IMR-90 (cell line): ENCODE data around the gene SRCIN1. TPM values are rescaled to one million over a fixed set of nuclear protein-coding genes. Genes with fewer than 3 reads are reported as not detected.
A peak's percentile ranks its signal among the peaks of the same experiment; 100 is the strongest.

ENCODE experiments used
- ATAC-seq: fragments of 200-7000 bp; cut with Tn5 transposase; 2 replicates; pipeline ENCODE4 v1.9.1; 2020; ENCODE audit warnings: low read depth, mild to moderate bottlenecking, moderate library complexity
- BruUV-seq: library from RNA; stranded (reverse); fragments of 400-500 nt; replicated peaks from 2 replicates; lab custom pipeline; 2021; lab: Mats Ljungman, UMichigan
- CTCF ChIA-PET: fragments of 300-600 bp; formaldehyde crosslinking; extraction: SDS; loops from one replicate; lab custom pipeline; 2021; ENCODE audit warnings: antibody characterized with exemption; lab: Yijun Ruan, JAX
- POLR2A ChIA-PET: fragments of 300-600 bp; sonication (Branson Sonifier 250); formaldehyde crosslinking; loops from one replicate; lab custom pipeline; 2022; ENCODE audit warnings: antibody characterized with exemption; ENCODE audit not compliant: unreplicated experiment; lab: Charles Lee
- DNase-seq: peaks from one replicate; pipeline ENCODE4 v3.0.0; 2013
- H2AFZ ChIP-seq: replicated peaks from 2 replicates; pipeline ENCODE3; 2013; ENCODE audit warnings: low read length, mild to moderate bottlenecking; ENCODE audit not compliant: poor library complexity
- H2AK5ac ChIP-seq: 2 replicates; pipeline ENCODE4 v1.6.1; 2013; ENCODE audit warnings: low read depth, low read length, inconsistent platforms
- H2AK9ac ChIP-seq: replicated peaks from 2 replicates; pipeline ENCODE3; 2013; ENCODE audit warnings: mild to moderate bottlenecking, low read depth, low read length, moderate library complexity; ENCODE audit not compliant: poor library complexity
- H2BK120ac ChIP-seq: 2 replicates; pipeline ENCODE4 v1.6.1; 2013; ENCODE audit warnings: low read depth, low read length, inconsistent platforms
- H2BK15ac ChIP-seq: 3 replicates; pipeline ENCODE4 v1.6.1; 2013; ENCODE audit warnings: low read depth, low read length, inconsistent platforms
- H2BK20ac ChIP-seq: 2 replicates; pipeline ENCODE4 v1.6.1; 2013; ENCODE audit warnings: low read depth, mild to moderate bottlenecking, inconsistent platforms, low read length, moderate library complexity
- H2BK5ac ChIP-seq: 2 replicates; pipeline ENCODE4 v1.6.1; 2013; ENCODE audit warnings: mild to moderate bottlenecking, low read depth, low read length, inconsistent platforms; ENCODE audit not compliant: poor library complexity, severe bottlenecking
- H3K14ac ChIP-seq: replicated peaks from 2 replicates; pipeline ENCODE4 v1.6.1; 2013; ENCODE audit warnings: low read depth, low read length, inconsistent platforms
- H3K18ac ChIP-seq: 2 replicates; pipeline ENCODE4 v1.6.1; 2013; ENCODE audit warnings: low read depth, low read length, control low read depth
- H3K23ac ChIP-seq: 2 replicates; pipeline ENCODE4 v1.6.1; 2013; ENCODE audit warnings: low read depth, low read length, inconsistent platforms
- H3K27ac ChIP-seq: 2 replicates; pipeline ENCODE4 v1.5.1; 2013; ENCODE audit warnings: mild to moderate bottlenecking, control low read depth, low read length; ENCODE audit not compliant: insufficient read depth
- H3K27me3 ChIP-seq: 2 replicates; pipeline ENCODE4 v1.6.1; 2013; ENCODE audit warnings: low read length; ENCODE audit not compliant: control insufficient read depth, insufficient read depth
- H3K36me3 ChIP-seq: 2 replicates; pipeline ENCODE4 v1.6.1; 2013; ENCODE audit warnings: low read length, mixed read lengths; ENCODE audit not compliant: control insufficient read depth, insufficient read depth
- H3K4ac ChIP-seq: 2 replicates; pipeline ENCODE4 v1.6.1; 2013; ENCODE audit warnings: low read depth, low read length, inconsistent platforms
- H3K4me1 ChIP-seq: 2 replicates; pipeline ENCODE4 v1.6.1; 2013; ENCODE audit warnings: low read length, mixed read lengths; ENCODE audit not compliant: control insufficient read depth, insufficient read depth
- H3K4me2 ChIP-seq: 2 replicates; pipeline ENCODE4 v1.6.1; 2013; ENCODE audit warnings: low read depth, mild to moderate bottlenecking, control low read depth, low read length, moderate library complexity
- H3K4me3 ChIP-seq: 2 replicates; pipeline ENCODE4 v1.5.1; 2013; ENCODE audit warnings: low read depth, mild to moderate bottlenecking, control low read depth, low read length, moderate library complexity; ENCODE audit not compliant: insufficient read depth
- H3K56ac ChIP-seq: 2 replicates; pipeline ENCODE4 v1.6.1; 2013; ENCODE audit warnings: low read length, inconsistent platforms; ENCODE audit not compliant: insufficient read depth; ENCODE audit errors: extremely low read depth
- H3K79me1 ChIP-seq, 2 experiments: 2 replicates each; pipeline ENCODE4 v1.6.1; 2013; ENCODE audit warnings: low read length in 2 of 2, inconsistent platforms in 1 of 2, low read depth in 1 of 2
- H3K9ac ChIP-seq: 2 replicates; pipeline ENCODE4 v1.6.1; 2013; ENCODE audit warnings: low read depth, low read length, control low read depth
- H3K9me1 ChIP-seq: 2 replicates; pipeline ENCODE4 v1.6.1; 2013; ENCODE audit warnings: low read length, inconsistent platforms; ENCODE audit not compliant: insufficient read depth
- H3K9me3 ChIP-seq: 2 replicates; pipeline ENCODE4 v1.6.1; 2013; ENCODE audit warnings: low read length; ENCODE audit not compliant: control insufficient read depth, insufficient read depth
- H4K20me1 ChIP-seq: 2 replicates; pipeline ENCODE4 v1.6.1; 2013; ENCODE audit warnings: low read length, inconsistent platforms; ENCODE audit not compliant: insufficient read depth
- H4K5ac ChIP-seq: 2 replicates; pipeline ENCODE4 v1.6.1; 2013; ENCODE audit warnings: mild to moderate bottlenecking, low read depth, low read length, control low read depth
- H4K8ac ChIP-seq, 2 experiments: 2 replicates each; pipeline ENCODE4 v1.6.1; 2013; ENCODE audit warnings: low read depth in 2 of 2, low read length in 2 of 2, control low read depth in 1 of 2, inconsistent platforms in 1 of 2
- H4K91ac ChIP-seq: 2 replicates; pipeline ENCODE4 v1.6.1; 2013; ENCODE audit warnings: low read depth, low read length, inconsistent platforms; ENCODE audit not compliant: insufficient read depth
- BHLHE40 ChIP-seq: fragments of 150-350 bp; IDR thresholded peaks from 2 replicates; pipeline ENCODE4 v1.6.1; 2016; ENCODE audit warnings: mild to moderate bottlenecking, low read depth, low read length
- CEBPB ChIP-seq: IDR thresholded peaks from 2 replicates; pipeline ENCODE4 v1.6.1; 2012; ENCODE audit warnings: low read depth, low read length, improper control_type of control experiment
- CHD1 ChIP-seq: IDR thresholded peaks from 2 replicates; pipeline ENCODE4 v1.6.1; 2012; ENCODE audit warnings: low read depth, low read length, improper control_type of control experiment
- FOS ChIP-seq: fragments of 150-350 bp; IDR thresholded peaks from 2 replicates; pipeline ENCODE4 v1.6.1; 2016; ENCODE audit warnings: low read depth, low read length
- MAFK ChIP-seq: IDR thresholded peaks from 2 replicates; pipeline ENCODE4 v1.6.1; 2012; ENCODE audit warnings: low read depth, low read length, improper control_type of control experiment
- MAZ ChIP-seq: IDR thresholded peaks from 2 replicates; pipeline ENCODE4 v1.6.1; 2012; ENCODE audit warnings: low read depth, mild to moderate bottlenecking, low read length, improper control_type of control experiment, moderate library complexity, borderline replicate concordance
- MXI1 ChIP-seq: IDR thresholded peaks from 2 replicates; pipeline ENCODE4 v1.6.1; 2012; ENCODE audit warnings: low read depth, mild to moderate bottlenecking, low read length, moderate library complexity, borderline replicate concordance
- NFE2L2 ChIP-seq: fragments of 150-350 bp; IDR thresholded peaks from 2 replicates; pipeline ENCODE4 v1.6.1; 2016; ENCODE audit warnings: low read depth, mild to moderate bottlenecking, low read length
- POLR2A ChIP-seq: IDR thresholded peaks from 2 replicates; pipeline ENCODE4 v1.6.1; 2012; ENCODE audit warnings: mild to moderate bottlenecking, low read depth, low read length
- RAD21 ChIP-seq: IDR thresholded peaks from 2 replicates; pipeline ENCODE4 v1.6.1; 2012; ENCODE audit warnings: low read length, improper control_type of control experiment
- SMC3 ChIP-seq: fragments of 150-350 bp; IDR thresholded peaks from 2 replicates; pipeline ENCODE4 v1.6.1; 2016; ENCODE audit warnings: low read depth, mild to moderate bottlenecking, antibody characterized with exemption, low read length, moderate library complexity
- dilution Hi-C: fragments of 300-500 bp; cut with HindIII; formaldehyde crosslinking; loops from one replicate; pipeline ENCODE4 v1.14.3; 2018; ENCODE audit warnings: low sequenced_read_pairs; ENCODE audit not compliant: unreplicated experiment
- in situ Hi-C: fragments of 300-500 bp; cut with MboI; formaldehyde crosslinking; loops from 3 replicates; pipeline ENCODE4 v1.14.3; 2019; ENCODE audit warnings: low sequenced_read_pairs, inconsistent platforms, mixed read lengths
- intact Hi-C: fragments of 100-400 bp; cut with micrococcal nuclease; formaldehyde crosslinking; loops from 2 replicates; pipeline ENCODE4 v1.10.0; 2022
- polyA plus RNA-seq, 3 experiments: library from polyadenylated mRNA; depleted of rRNA; stranded (reverse); fragments of >200 nt; gene quantifications; 2 replicates each; pipeline ENCODE4 v1.2.3, GENCODE V29; 2012; ENCODE audit warnings: low replicate concordance in 1 of 3
- total RNA-seq: library from RNA; depleted of rRNA; stranded (reverse); fragments of >200 nt; gene quantifications from 2 replicates; pipeline ENCODE4 v1.2.3, GENCODE V29; 2012
- TF ChIP-seq, protein P1 (sequence below): fragments of 150-350 bp; IDR thresholded peaks from 2 replicates; pipeline ENCODE4 v1.6.1; 2016; ENCODE audit warnings: low read depth, mild to moderate bottlenecking, low read length, moderate library complexity, borderline replicate concordance
- TF ChIP-seq, protein P2 (sequence below): fragments of 150-350 bp; IDR thresholded peaks from 2 replicates; pipeline ENCODE4 v1.6.1; 2017; ENCODE audit warnings: mild to moderate bottlenecking, antibody characterized with exemption, low read length, low read depth

SRCIN1 gene
- total and polyA plus RNA-seq, 2 of the 4 experiments (the other 2 are of a cell fraction), result not detected

DNA sequence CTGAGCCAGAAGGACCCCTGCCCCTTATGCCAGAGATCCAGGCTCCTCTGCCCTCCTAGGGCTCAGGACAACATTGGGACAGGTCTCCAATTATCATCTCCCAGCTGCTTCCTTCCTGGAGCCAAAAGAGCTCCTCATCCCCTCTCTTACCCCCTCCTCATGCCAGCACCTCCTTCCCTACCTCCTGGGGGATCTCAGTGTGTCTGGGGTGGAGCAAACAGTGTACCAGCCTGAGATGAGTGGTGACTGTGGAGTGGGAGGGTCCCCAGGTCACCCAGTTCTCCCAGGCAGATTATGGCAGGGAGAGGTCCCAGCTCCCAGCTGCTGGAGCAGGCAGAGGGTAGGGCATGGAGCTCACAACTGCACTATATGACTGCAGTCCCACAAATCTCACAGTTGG, 23.7 kb downstream of the SRCIN1 start:
- H2AK9ac ChIP-seq, result no peak overlapping the region
- no peak overlapping the region for H2BK5ac ChIP-seq
- ATAC-seq (no peak), DNase-seq (no peak)
- no peak overlapping the region for H2BK120ac ChIP-seq
- peaks cover 75% of the 10 kb centered on the region for H3K27me3 ChIP-seq
- no peak overlapping the region for H4K5ac ChIP-seq
- no TSS peak for BruUV-seq
- TF ChIP-seq MXI1, result no peak
- no peak for TF ChIP-seq CHD1
- TF ChIP-seq MAZ, result no peak
- no peak for TF ChIP-seq CEBPB
- no peak for TF ChIP-seq POLR2A
- TF ChIP-seq FOS, result no peak
- TF ChIP-seq, protein P1, sequence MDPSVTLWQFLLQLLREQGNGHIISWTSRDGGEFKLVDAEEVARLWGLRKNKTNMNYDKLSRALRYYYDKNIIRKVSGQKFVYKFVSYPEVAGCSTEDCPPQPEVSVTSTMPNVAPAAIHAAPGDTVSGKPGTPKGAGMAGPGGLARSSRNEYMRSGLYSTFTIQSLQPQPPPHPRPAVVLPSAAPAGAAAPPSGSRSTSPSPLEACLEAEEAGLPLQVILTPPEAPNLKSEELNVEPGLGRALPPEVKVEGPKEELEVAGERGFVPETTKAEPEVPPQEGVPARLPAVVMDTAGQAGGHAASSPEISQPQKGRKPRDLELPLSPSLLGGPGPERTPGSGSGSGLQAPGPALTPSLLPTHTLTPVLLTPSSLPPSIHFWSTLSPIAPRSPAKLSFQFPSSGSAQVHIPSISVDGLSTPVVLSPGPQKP, result no peak
- no peak for TF ChIP-seq RAD21
- no peak for TF ChIP-seq BHLHE40
- TF ChIP-seq SMC3, result no peak
- TF ChIP-seq NFE2L2, result no peak
- TF ChIP-seq, protein P2, sequence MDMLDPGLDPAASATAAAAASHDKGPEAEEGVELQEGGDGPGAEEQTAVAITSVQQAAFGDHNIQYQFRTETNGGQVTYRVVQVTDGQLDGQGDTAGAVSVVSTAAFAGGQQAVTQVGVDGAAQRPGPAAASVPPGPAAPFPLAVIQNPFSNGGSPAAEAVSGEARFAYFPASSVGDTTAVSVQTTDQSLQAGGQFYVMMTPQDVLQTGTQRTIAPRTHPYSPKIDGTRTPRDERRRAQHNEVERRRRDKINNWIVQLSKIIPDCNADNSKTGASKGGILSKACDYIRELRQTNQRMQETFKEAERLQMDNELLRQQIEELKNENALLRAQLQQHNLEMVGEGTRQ, result no peak
- TF ChIP-seq MAFK, result no peak
- ChIA-PET CTCF (interaction anchor here (1.4 kb wide), 1 partner anchor 24 kb away, joined by 6 read pairs; no protein-coding TSS in a partner anchor), POLR2A (no interaction called here)
- H3K9ac ChIP-seq, result no peak overlapping the region
- in situ Hi-C loops, result no loop called here
- no peak overlapping the region for H3K4me3 ChIP-seq
- H3K18ac ChIP-seq, result no peak overlapping the region
- no peak overlapping the region for H3K23ac ChIP-seq
- H3K4ac ChIP-seq, result no peak overlapping the region
- no peaks in the 10 kb centered on the region for H3K79me1 ChIP-seq
- H2AFZ ChIP-seq, result peak overlapping the region; percentile 37
- no peaks in the 10 kb centered on the region for H3K4me1 ChIP-seq
- H3K4me2 ChIP-seq, result no peak overlapping the region
- no peak overlapping the region for H4K8ac ChIP-seq
- H2BK15ac ChIP-seq, result no peak overlapping the region
- dilution Hi-C loops, result no loop called here
- H3K9me1 ChIP-seq, result 0 out of 2 replicates have a peak, but pooled peaks cover 4% of the 10 kb centered on the region
- H3K56ac ChIP-seq, result no peak overlapping the region
- no peak overlapping the region for H3K14ac ChIP-seq
- H3K27ac ChIP-seq, result no peak overlapping the region
- H3K9me3 ChIP-seq, result no peaks in the 10 kb centered on the region
- H4K91ac ChIP-seq, result no peak overlapping the region
- H3K36me3 ChIP-seq, result no peaks in the 10 kb centered on the region
- intact Hi-C loops, result loop anchor here (5.0 kb wide), 1 partner anchor 160 kb away; no protein-coding TSS in a partner anchor
- no peak overlapping the region for H2AK5ac ChIP-seq
- no peak overlapping the region for H2BK20ac ChIP-seq
- no peaks in the 10 kb centered on the region; the same call in 1 of the 2 replicates for H4K20me1 ChIP-seq
